Activated CD4-positive, alpha-beta T cell treated with anti-CD3 and anti-CD28 coated beads for 48 hours (primary cell): ENCODE measurements around the gene TBX10.
"Not testable (repeated sequence)": the region's sequence is repeated elsewhere in the genome, so short reads cannot be mapped to it uniquely, and the experiment has no call there.

Source experiments
- DNase-seq: peaks from one replicate; pipeline ENCODE4 v3.0.0-alpha.2; 2020

Gene TBX10

GRCh38 chr11:67597458-67597857, 42.1 kb downstream of the TBX10 start:
- not testable (repeated sequence) for DNase-seq

GRCh38 chr11:67596753-67597300, 42.7 kb downstream of the TBX10 start:
- DNase-seq, result no peak

GRCh38 chr11:67594480-67594879, 45.1 kb downstream of the TBX10 start:
- DNase-seq, result no peak

GRCh38 chr11:67593565-67593905, 46.0 kb downstream of the TBX10 start:
- no peak for DNase-seq

- DNase-seq, result no peak
These were observed 46.5 kb downstream of the TBX10 start for GRCh38 chr11:67592880-67593564.

- not testable (repeated sequence) for DNase-seq
These were observed 50.6 kb downstream of the TBX10 start for GRCh38 chr11:67588899-67589415.

- DNase-seq, result no peak
These were observed 51.4 kb downstream of the TBX10 start for GRCh38 chr11:67588136-67588503.

GRCh38 chr11:67586568-67587250, 52.9 kb downstream of the TBX10 start:
- DNase-seq, result no peak

GRCh38 chr11:67585911-67586310, 53.7 kb downstream of the TBX10 start:
- DNase-seq, result no peak

GRCh38 chr11:67584881-67585873, 54.4 kb downstream of the TBX10 start:
- DNase-seq, result no peak

GRCh38 chr11:67584205-67584880, 55.2 kb downstream of the TBX10 start:
- DNase-seq, result peak; percentile 55

GRCh38 chr11:67583247-67584204, 56.0 kb downstream of the TBX10 start, which contains the start of gene GSTP1:
TSS of gene GSTP1 (plus strand) at chr11:67583812. CDS start at chr11:67583844, 32 bp downstream.
- peak; percentile 85 for DNase-seq

GRCh38 chr11:67582011-67582410, 57.6 kb downstream of the TBX10 start:
- no peak for DNase-seq

GRCh38 chr11:67581469-67581868, 58.1 kb downstream of the TBX10 start:
- DNase-seq, result no peak
